Body of pancreas (tissue), 4 donors: ENCODE measurements around the gene TEX29.

ENCODE experiments used
- CTCF ChIP-seq, 7 experiments: fragments of 450-650 bp in 4 of 7; fragments of 200-600 bp in 3 of 7; sonication (generic) in 3 of 7; IDR thresholded peaks; one replicate each; pipeline ENCODE4 v1.5.1; 2016 to 2019; ENCODE audit warnings: antibody characterized with exemption in 7 of 7
- POLR2A ChIP-seq, 3 donors: fragments of 450-650 bp; IDR thresholded peaks; one replicate each; pipeline ENCODE4 v1.6.1; 2016; ENCODE audit warnings: antibody characterized with exemption in 3 of 3, mild to moderate bottlenecking in 2 of 3

- TF ChIP-seq CTCF (IDR thresholded peaks at IDR 0.05) = no peak
- no peak for TF ChIP-seq POLR2A (IDR thresholded peaks at IDR 0.05)
Measured at GRCh38 chr13:111287201-111287600, 33.2 kb upstream of the TEX29 start.
